ENCODE measurements around the gene DRG2. TPM values are rescaled to one million over a fixed set of nuclear protein-coding genes. Genes with fewer than 3 reads are reported as not detected.

The DRG2 gene
- polyA plus RNA-seq, 12 donors: 19.5 to 29.4 (median 23.3) TPM; not detected in 1

DNA sequence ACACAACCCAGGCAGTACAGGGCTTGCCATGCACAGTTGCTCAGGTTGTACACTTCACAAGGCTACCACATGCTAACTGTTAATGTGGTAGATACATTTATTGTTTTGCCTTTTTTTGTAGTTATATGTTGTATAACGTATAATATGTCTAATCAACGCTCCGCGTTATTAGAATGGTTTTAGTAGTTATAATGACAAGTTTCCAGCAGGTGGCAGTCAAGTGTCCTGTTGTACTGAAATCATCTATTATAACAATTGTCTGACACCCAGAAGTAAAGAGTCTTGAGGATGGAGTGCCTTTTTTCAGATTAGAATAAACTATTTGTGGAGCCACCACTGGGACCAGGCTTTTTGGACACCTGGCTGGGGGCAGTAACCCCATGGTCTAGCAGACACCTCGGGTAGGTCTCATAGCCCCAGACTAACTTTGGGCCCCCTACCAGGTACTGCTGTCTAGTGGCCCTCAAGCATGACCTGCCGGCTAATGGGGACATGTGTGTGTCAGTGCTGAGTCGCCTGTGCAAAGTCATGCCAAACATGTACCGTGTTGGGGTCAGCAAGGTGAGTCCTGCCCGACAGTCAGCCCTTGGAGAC lies 53.6 kb downstream of the DRG2 start:
- DNase-seq: peak; percentile 71

DNA sequence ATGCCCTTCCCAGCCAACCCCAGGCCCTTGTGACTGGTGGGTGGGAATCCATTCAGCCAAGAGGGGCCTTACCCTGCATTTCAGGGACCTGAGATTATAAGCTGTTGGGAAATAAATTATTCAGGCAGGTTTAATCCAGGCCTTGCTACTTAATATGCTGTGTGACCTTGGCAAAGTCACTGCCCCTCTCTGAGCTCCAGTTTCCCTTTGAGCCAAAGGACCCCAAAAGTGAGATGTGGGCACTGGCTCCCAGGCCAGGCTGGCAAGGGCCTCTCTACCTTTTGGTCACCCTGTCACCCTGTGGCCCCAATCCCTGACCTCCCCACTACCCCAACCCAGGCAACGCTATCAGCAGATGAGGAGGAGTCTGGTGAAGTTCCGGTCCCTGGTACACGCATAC lies 54.7 kb downstream of the DRG2 start:
- DNase-seq: no peak

DNA sequence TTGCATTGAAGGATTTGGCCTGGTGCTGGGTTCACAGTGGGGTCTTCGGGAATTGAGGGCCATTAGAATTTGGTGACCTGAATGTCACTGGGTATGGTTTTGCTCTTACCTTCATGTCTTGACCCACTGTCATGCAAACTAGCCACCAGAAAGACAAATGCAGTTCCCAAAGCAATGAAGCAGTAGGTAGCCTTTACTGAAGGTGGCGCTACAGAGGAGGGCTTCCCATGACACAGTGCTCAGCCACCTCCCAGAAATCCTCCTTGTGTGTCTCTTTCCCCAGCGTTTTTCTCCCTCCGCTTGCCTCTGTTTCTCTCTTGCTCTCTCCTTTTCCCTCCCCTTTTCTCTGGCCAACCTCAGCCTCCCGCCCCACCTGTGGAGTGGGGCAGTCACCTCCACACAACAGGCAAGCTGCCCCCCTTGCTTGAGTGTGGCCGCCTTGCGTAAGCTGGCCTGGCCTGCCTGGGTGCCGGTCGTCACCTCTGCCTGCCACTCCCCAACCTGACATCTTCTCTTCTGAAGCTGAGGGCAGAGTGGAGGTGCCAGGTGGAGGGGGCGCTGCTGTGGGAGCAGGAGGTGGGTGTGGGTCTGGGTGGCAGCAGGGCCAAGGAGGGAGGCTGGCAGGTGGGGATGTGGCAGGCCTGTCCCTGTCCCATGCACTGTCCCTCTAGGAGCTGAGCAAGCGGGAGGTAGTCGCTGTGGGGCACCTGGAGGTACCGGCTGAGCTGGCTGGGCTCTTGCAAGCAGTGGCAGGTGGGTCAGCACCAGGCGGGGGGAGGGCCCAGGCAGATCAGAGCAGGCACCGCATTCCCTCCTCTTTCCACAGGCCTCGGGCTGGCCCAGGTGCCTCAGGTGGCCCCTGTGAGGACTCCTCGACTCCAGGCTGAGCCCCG lies 55.5 kb downstream of the DRG2 start:
- no peak for DNase-seq

DNA sequence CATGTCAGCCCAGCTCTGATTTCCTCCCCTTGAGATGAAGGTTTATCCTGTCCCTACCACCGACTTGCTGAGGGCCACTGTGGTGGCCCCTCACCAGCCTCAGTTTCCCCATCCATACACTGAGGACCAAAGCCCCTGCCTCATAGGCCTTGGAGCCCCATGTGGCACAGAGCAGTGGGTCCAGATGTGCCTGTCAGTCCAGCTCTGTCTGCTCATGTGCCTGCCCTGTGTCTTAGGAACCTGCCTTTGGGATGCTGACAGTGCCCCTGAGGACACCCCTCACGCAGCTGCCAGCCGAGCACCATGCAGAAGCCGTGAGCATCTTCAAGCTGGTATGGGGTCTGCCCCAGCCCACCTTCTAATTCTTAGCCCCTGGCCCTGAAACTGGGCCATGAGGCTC lies 56.5 kb downstream of the DRG2 start:
- DNase-seq: no peak

DNA sequence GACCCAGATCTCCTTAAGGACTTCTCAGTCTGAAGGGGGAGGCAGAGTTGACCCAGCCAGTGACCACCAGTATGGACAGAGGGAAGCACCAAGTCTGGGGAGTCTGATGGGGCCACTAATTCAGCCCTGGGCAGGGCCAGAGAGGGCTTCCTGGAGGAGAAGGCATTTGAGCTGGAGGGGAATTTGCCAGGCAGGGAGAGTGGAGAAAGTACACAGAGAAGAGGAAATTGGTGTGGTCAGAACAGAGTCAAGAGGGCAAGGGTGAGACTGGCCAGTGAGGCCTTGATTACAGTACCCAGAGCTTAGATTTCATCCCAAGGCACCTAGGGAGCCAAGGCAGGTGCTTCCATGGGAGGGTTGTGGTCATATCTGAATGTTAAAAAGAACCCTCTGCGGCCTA lies 57.1 kb downstream of the DRG2 start:
- DNase-seq: no peak

DNA sequence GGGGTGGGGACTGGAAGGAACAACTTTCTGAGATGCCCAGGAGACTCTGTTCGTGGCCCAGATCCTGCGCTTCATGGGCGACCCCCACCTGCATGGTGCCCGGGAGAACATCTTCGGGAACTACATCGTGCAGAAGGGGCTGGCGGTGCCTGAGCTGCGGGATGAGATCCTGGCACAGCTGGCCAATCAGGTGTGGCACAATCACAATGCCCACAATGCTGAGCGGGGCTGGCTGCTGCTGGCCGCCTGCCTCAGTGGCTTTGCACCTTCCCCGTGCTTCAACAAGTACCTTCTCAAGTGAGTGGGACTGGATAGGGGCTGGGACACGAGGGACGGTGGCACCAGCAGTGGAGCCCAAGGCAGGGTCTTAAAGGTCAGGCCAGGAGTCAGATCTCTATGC lies 58.1 kb downstream of the DRG2 start:
- DNase-seq: no peak

DNA sequence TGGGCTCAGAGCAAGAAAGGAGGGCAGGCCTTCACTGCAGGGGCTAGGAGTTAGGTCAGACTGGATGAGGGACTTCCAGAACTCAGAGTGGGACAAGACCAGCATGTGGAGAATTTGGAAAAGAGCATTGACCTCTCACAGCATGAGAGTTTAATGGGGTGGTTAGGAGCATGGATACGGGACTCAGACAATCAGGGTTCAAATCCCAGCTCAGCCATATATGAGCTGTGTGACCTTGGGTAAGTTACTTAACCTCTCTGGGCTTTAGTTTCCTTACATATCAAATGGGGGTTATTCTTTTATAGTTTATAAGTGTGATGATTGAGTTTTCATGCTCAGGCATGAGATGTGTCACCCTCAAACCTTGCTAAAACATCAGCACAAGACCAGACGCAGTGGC lies 58.5 kb downstream of the DRG2 start:
- DNase-seq: no peak

DNA sequence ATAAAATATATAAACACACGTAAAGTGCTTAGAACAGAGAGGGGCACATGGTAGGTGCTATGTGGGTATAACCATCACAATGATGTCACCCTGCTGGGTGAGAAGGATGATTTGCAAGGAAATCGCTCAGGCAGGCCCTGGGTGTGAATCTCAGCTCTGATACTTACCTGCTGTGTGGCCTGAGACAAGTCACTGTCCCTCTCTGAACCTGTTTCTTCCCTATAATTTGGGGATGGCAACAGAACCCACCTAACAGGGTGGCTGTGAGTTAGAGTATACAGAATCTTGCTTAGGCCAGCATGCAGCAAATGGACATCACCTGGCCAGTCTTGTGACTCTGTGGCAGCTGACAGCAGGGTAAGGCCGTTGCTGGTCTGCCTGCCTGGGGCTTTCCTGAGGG lies 59.2 kb downstream of the DRG2 start:
- no peak for DNase-seq

DNA sequence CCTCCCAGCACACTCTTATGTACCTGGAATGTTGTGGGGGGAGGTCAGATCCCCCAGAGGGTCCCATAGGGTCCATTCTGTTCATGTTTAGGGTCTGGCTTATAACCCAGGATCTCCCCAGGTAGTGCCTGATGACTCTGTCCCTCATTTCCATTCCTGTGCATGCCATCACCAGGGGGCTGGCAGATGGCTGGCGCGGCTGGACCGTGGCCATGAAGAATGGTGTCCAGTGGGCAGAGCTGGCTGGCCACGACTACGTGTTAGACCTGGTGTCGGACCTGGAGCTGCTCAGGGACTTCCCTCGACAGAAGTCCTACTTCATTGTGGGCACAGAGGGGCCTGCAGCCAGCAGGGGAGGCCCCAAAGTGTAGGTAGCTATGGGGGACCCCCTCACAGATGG lies 60.8 kb downstream of the DRG2 start:
- DNase-seq: no peak

DNA sequence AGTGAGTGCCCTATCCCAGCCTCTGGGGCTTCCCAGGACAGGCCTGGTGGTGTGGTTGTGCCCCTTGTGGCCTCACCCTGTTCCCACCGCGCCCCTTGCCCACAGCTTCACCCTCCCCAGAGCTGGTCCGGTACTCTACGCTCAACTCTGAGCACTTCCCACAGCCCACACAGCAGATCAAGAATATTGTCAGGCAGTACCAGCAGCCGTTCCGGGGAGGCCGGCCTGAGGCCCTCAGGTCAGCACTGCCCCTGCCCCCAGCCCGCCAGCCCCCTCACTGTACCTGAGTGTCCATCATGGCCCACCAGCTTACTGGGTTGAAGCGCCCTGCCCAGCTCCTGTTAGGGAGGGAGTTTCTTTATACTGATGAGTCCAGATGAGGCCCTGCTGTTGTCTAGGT lies 63.5 kb downstream of the DRG2 start:
- no peak for DNase-seq

DNA sequence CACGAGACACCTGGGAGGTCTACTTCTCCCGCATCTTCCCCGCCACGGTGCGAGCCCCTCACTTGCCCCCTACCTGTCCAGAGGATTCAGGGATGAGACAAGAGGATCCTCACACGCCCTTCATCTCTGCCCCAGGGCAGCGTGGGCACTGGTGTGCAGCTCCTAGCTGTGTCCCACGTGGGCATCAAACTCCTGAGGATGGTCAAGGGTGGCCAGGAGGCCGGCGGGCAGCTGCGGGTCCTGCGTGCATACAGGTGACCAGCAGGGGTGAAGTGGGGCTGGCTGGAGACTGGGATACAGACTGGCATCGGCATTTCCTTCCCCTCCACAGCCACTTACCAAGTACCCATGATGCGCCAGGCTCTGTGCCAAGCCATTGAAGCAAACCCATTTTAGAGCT lies 67.4 kb downstream of the DRG2 start:
- DNase-seq: no peak

DNA sequence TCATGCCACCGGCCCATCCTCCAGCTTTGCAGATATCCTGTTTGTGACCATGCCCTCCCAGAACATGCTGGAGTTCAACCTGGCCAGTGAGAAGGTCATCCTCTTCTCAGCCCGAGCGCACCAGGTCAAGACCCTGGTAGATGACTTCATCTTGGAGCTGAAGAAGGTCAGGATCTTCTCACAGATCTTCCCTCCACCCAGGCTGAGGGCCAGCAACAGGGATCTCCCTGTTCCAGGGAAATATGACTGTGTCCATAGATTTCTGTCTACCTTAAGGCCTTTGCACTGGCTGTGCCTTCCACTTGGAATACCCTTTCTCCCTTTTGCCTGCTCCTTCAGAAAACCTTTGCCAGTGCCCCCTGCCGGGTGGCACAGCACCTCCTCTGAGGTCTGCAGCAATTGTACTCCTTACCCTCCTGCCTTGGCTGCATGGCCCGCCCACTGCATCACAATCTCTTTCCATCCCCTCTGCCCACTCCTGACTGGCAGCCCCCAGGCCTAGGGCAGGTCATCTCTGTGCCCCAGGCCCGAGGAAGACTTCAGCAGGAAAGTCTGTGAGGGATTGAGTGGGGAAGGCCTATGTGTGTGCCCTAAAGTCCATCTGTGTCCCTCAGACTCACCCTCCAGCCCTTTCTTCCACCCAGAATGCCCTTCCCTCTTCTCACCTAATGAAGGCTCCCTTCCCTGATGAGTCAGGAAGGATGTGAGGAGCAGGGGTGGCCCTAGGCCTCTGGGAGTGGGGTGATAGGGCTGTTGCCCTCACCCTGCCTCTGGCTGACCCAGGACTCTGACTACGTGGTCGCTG lies 68.6 kb downstream of the DRG2 start:
- DNase-seq: no peak

DNA sequence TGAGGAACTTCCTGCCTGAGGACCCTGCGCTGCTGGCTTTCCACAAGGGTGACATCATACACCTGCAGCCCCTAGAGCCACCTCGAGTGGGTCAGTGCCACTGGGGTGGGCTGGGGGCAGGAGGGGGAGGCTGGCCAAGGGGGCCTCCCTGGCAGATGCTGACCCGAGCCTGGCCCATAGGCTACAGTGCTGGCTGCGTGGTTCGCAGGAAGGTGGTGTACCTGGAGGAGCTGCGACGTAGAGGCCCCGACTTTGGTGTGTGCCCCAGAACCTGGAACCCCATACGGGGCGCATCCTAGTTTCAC lies 69.2 kb downstream of the DRG2 start:
- DNase-seq: no peak

Other genes starting within 250 kb of the DRG2 start
- gene TOM1L2, start 115.5 kb upstream of the DRG2 start, polyA plus RNA-seq (ENCODE audit: insufficient read length in 12 of 12): 10 to 100 TPM in 11 of 12 donors, not detected in 1; 24.6 to 54.9 (median 38.8) TPM
- gene DRC3, start 115.1 kb upstream of the DRG2 start, polyA plus RNA-seq (ENCODE audit: insufficient read length in 12 of 12): 1 to 10 TPM in 11 of 12 donors, not detected in 1; 3.4 to 9.0 (median 6.0) TPM
- 10 to 100 TPM in 11 of 12 donors, not detected in 1; 11.0 to 28.0 (median 14.4) TPM for gene ATPAF2, start 48.8 kb upstream of the DRG2 start, polyA plus RNA-seq (ENCODE audit: insufficient read length in 12 of 12)
- gene GID4, start 48.5 kb upstream of the DRG2 start, polyA plus RNA-seq (ENCODE audit: insufficient read length in 12 of 12): 10 to 100 TPM in 11 of 12 donors, not detected in 1; 10.4 to 14.1 (median 12.8) TPM
- 1 to 10 TPM in 6 of 12 donors, under 1 TPM in 4, not detected in 2; 0.53 to 2.0 (median 1.2) TPM for gene MYO15A, start 20.8 kb downstream of the DRG2 start, polyA plus RNA-seq (ENCODE audit: insufficient read length in 12 of 12)
- gene ALKBH5, start 95.9 kb downstream of the DRG2 start, polyA plus RNA-seq (ENCODE audit: insufficient read length in 12 of 12): 10 to 100 TPM in 11 of 12 donors, not detected in 1; 50.4 to 83.7 (median 67.2) TPM
- gene LLGL1, start 137.7 kb downstream of the DRG2 start, polyA plus RNA-seq (ENCODE audit: insufficient read length in 12 of 12): 10 to 100 TPM in 11 of 12 donors, not detected in 1; 15.3 to 30.4 (median 23.6) TPM
- 100 to 1,000 TPM in 11 of 12 donors, not detected in 1; 135 to 186 (median 151) TPM for gene FLII, start 170.8 kb downstream of the DRG2 start, polyA plus RNA-seq (ENCODE audit: insufficient read length in 12 of 12)
- gene MIEF2, start 172.7 kb downstream of the DRG2 start, polyA plus RNA-seq (ENCODE audit: insufficient read length in 12 of 12): 10 to 100 TPM in 8 of 12 donors, 1 to 10 TPM in 3, not detected in 1; 8.2 to 14.5 (median 10.7) TPM
- 10 to 100 TPM in 11 of 12 donors, not detected in 1; 21.4 to 43.3 (median 28.1) TPM for gene TOP3A, start 227.0 kb downstream of the DRG2 start, polyA plus RNA-seq (ENCODE audit: insufficient read length in 12 of 12)
- 10 to 100 TPM in 2 of 12 donors, 1 to 10 TPM in 9, not detected in 1; 8.0 to 15.2 (median 8.9) TPM for gene SMCR8, start 227.3 kb downstream of the DRG2 start, polyA plus RNA-seq (ENCODE audit: insufficient read length in 12 of 12)

Measured in muscle of arm (tissue), 12 donors.